Transverse colon (tissue), 4 donors: ENCODE data around the gene RNPEP. TPM values are rescaled to one million over a fixed set of nuclear protein-coding genes. Genes with fewer than 3 reads are reported as not detected.
"Not testable (repeated sequence)": the region's sequence is repeated elsewhere in the genome, so short reads cannot be mapped to it uniquely, and the experiment has no call there.

Source experiments
- DNase-seq: peaks from one replicate; pipeline ENCODE4 v3.0.0-alpha.2; 2019
- H3K27ac ChIP-seq, 4 donors: fragments of 200-600 bp; sonication (generic); 2 replicates each; pipeline ENCODE4 v1.5.1; 2016 to 2018; ENCODE audit warnings: inconsistent platforms in 4 of 4
- H3K27me3 ChIP-seq: fragments of 200-600 bp; sonication (generic); 2 replicates; pipeline ENCODE4 v1.5.1; 2017; ENCODE audit warnings: inconsistent platforms
- H3K36me3 ChIP-seq, 4 donors: fragments of 200-600 bp; sonication (generic); 2 replicates each; pipeline ENCODE4 v1.5.1; 2017 to 2019; ENCODE audit warnings: inconsistent platforms in 4 of 4
- H3K4me1 ChIP-seq, 4 donors: fragments of 200-600 bp; sonication (generic); 2 replicates each; pipeline ENCODE4 v1.5.1; 2017 to 2020; ENCODE audit warnings: inconsistent platforms in 4 of 4
- H3K4me3 ChIP-seq, 4 donors: fragments of 200-600 bp; sonication (generic); 1 replicate in 1 of 4; 2 replicates in 3 of 4; pipeline versions ENCODE4 v1.5.1 to v1.6.1; 2017 to 2019; ENCODE audit warnings: inconsistent platforms in 4 of 4
- H3K9me3 ChIP-seq, 2 donors: fragments of 200-600 bp; sonication (generic); 2 replicates each; pipeline ENCODE4 v1.5.1; 2017 to 2019; ENCODE audit warnings: inconsistent platforms in 2 of 2
- EP300 ChIP-seq: sonication (generic); formaldehyde crosslinking; IDR thresholded peaks from one replicate; pipeline ENCODE4 v1.6.1; 2017; ENCODE audit warnings: antibody characterized with exemption, low read depth
- POLR2A ChIP-seq: fragments of 450-650 bp; IDR thresholded peaks from one replicate; pipeline ENCODE4 v1.6.1; 2016; ENCODE audit warnings: antibody characterized with exemption, mild to moderate bottlenecking, moderate library complexity
- POLR2AphosphoS5 ChIP-seq, 3 donors: sonication (generic); formaldehyde crosslinking; IDR thresholded peaks; one replicate each; pipeline ENCODE4 v1.6.1; 2016; ENCODE audit warnings: antibody characterized with exemption in 3 of 3
- WGBS, 2 donors: methylation state at CpG; one replicate each; pipeline ENCODE4 v1.1.5; 2018; ENCODE audit warnings: low coverage in 1 of 2; 5-methylcytosine and 5-hydroxymethylcytosine counted together
- in situ Hi-C, 4 donors: fragments of 200-750 bp; cut with MboI; loops; one replicate each; pipeline versions ENCODE4 v1.15.0 to v1.15.1; 2017; ENCODE audit warnings: low sequenced_read_pairs in 3 of 4, low pct_ligation_motif_present in 1 of 4, low pct_unique_long_range_greater_than_20kb in 1 of 4
- intact Hi-C: fragments of 100-400 bp; cut with DNase I; formaldehyde crosslinking; loops from one replicate; pipeline ENCODE4 v1.15.1; 2023; ENCODE audit warnings: low total_unique reads
- total RNA-seq, 4 donors: library from RNA; depleted of rRNA; stranded (reverse); fragments of >200 nt; gene quantifications; one replicate each; pipeline ENCODE4 v1.1.0, GENCODE V29; 2016
- TF ChIP-seq, protein P1 (sequence below), 5 experiments: fragments of 200-600 bp in 3 of 5; fragments of 450-650 bp in 2 of 5; sonication (generic) in 3 of 5; IDR thresholded peaks; 1 replicate in 2 of 5; 2 replicates in 3 of 5; pipeline ENCODE4 v1.5.1; 2016 to 2017; ENCODE audit warnings: antibody characterized with exemption in 5 of 5, inconsistent platforms in 3 of 5, mild to moderate bottlenecking in 2 of 5, moderate library complexity in 1 of 5

The RNPEP gene
- total RNA-seq, 4 donors from 2014 or later = 118 to 285 (median 184) TPM

DNA sequence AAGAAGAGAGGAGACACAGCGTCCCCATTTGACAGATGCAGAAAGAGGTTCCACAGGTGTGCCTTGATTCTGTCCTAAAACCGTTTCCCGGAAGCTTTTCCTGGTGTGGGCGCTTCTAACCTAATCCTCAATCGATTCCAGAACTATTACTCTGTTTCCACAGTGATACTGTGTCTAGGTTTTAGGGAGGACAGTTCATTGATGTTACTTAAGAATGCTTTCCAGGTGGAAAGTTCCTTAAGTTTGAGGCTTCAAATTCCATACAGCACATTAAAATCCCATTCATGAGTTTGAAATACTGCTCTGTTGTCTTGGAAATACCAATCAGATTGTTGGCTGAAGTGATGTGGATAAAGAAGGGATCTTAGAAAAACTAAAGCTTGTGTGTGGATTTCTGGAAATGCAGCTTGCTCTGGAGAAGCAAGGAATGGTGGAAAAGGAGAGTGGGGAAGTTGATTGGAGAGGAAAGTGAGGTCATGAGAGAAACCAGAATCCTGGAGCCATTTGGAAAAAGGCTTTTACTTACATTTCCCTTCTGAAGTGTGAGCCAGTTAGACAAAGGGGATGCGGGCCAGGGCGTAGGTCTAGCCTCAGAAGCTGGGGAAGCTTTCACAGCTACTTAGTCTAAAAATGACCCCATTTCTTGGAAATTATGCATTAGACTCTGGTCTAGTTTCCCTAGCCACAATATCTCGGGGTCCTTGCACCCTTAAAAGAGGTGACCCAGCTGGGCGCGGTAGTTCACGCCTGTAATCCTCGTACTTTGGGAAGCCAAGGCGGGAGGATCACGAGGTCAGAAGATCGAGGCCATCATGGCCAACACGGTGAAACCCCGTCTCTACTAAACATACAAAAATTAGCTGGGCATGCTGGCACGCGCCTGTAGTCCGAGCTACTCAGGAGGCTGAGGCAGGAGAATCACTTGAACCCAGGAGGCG, 34.6 kb downstream of the RNPEP start:
- intact Hi-C loops (no loop called here), in situ Hi-C loops (loop anchor here in 3 of 4 donors (10.0 kb wide), 1 partner anchor 98 kb away; no protein-coding TSS in a partner anchor)
- no peak for DNase-seq
- Histone ChIP-seq H3K36me3 (peaks cover 0 to 21% (median 2%) of the 10 kb centered on the region in 4 donors), H3K4me3 (peak overlapping the region in 2 of 4 donors; percentile 53 to 72), H3K27ac (peak overlapping the region; percentile 91 to 94 (median 92)), H3K4me1 (peaks cover 0 to 27% (median 15%) of the 10 kb centered on the region in 4 donors), H3K27me3 (no peaks in the 10 kb centered on the region), H3K9me3 (no peaks in the 10 kb centered on the region)
- 57 to 62% methylated on average over 3 to 21 of the region's 21 CpGs for WGBS, 2 donors
- TF ChIP-seq, protein P1, sequence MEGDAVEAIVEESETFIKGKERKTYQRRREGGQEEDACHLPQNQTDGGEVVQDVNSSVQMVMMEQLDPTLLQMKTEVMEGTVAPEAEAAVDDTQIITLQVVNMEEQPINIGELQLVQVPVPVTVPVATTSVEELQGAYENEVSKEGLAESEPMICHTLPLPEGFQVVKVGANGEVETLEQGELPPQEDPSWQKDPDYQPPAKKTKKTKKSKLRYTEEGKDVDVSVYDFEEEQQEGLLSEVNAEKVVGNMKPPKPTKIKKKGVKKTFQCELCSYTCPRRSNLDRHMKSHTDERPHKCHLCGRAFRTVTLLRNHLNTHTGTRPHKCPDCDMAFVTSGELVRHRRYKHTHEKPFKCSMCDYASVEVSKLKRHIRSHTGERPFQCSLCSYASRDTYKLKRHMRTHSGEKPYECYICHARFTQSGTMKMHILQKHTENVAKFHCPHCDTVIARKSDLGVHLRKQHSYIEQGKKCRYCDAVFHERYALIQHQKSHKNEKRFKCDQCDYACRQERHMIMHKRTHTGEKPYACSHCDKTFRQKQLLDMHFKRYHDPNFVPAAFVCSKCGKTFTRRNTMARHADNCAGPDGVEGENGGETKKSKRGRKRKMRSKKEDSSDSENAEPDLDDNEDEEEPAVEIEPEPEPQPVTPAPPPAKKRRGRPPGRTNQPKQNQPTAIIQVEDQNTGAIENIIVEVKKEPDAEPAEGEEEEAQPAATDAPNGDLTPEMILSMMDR (IDR thresholded peaks at IDR 0.05) = no peak
- TF ChIP-seq POLR2AphosphoS5 (IDR thresholded peaks at IDR 0.05) (peak in 2 of 3 donors; percentile 58 to 85), POLR2A (peak; percentile 67), EP300 (no peak)

DNA sequence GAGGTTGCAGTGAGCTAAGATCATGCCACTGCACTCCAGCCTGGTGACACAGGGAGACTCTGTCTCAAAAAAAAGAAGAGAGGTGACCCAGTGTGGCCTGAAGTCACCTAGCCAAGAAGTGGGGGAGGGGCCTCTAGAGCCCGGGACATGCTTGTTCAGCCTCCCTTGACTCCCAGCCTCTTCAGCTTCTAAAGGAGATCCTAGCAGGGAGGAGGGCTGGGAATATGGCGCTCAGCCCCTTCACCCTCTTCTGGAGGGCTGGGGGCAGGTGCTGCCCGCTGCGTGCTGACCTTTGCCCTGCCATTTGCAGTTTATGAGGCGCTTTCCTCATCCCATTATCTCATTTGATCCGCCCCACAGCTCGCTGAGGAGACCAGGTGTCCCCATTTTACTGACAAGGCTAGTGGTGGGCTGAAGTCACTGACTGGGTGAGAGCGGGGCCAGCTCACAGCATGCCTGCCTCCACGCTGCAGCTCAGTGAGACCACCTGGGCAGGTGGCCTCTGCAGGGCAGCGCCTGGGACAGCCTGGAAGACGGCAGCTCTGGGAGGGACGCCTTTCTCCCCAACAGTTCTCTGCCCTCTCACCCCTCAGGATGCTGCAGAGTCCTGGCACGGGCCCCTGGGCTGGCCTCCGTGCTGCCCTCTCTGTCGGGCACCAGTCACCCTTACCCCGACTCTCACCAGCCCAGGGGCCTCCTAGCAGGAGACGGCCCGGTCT, 35.5 kb downstream of the RNPEP start:
- TF ChIP-seq, protein P1 (IDR thresholded peaks at IDR 0.05) = peak in 1 of 5 experiments; percentile 16
- TF ChIP-seq EP300 (peak; percentile 63), POLR2AphosphoS5 (IDR thresholded peaks at IDR 0.05) (peak; percentile 8 to 86 (median 44)), POLR2A (peak; percentile 33)
- H3K27ac ChIP-seq = peak overlapping the region; percentile 91 to 94 (median 92)
- intact Hi-C loops (no loop called here), in situ Hi-C loops (loop anchor here in 3 of 4 donors (10.0 kb wide), 1 partner anchor 97 kb away; no protein-coding TSS in a partner anchor)
- WGBS, 2 donors = 49% methylated on average over 13 of the region's 18 CpGs; no CpG with 5 or more reads in 1 of the 2 donors
- peak; percentile 91 for DNase-seq
- no peaks in the 10 kb centered on the region for H3K9me3 ChIP-seq
- H3K4me3 ChIP-seq = no peak overlapping the region
- H3K36me3 ChIP-seq = peaks cover 0 to 14% (median 0%) of the 10 kb centered on the region in 4 donors
- no peaks in the 10 kb centered on the region for H3K27me3 ChIP-seq
- peaks cover 0 to 34% (median 21%) of the 10 kb centered on the region in 4 donors for H3K4me1 ChIP-seq

DNA sequence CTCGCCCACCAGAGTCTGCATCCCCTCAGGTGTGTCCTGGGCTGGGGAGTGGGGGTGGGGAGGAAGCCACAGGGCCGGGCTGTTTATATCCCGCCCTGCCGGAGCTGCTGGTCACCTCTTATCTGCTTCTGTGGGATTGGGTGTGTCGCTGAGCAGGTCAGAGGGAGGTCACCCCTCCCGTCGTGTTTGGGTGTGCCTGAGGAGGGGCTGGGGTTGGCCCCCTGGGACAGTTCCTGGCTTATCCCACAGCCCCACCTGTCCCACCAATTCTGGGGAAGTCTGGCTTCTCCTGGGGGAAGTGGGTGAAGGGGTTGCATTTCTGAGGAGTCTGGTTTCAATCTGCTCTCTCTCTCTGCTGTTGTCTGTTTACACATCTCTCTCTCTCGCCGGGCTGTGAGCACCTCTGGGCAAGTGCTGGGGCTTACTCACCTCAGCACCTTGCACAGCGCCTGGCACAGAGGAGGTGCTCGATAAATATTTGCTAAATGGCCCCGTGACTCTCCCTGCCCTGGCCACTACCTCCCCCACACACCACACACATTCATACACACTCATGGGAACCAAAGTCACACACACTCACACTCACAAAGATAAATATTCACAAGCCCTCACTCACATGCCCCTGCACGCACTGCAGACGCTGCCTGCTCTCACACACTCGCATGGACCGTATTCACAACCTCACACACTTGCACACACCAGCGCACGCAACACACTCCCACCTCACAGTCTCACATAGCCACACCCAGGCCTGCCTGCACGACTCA, 36.2 kb downstream of the RNPEP start:
- Histone ChIP-seq H3K27me3 (no peaks in the 10 kb centered on the region), H3K9me3 (no peaks in the 10 kb centered on the region), H3K27ac (peak overlapping the region; percentile 91 to 94 (median 92)), H3K4me3 (no peak overlapping the region), H3K4me1 (peaks cover 0 to 39% (median 24%) of the 10 kb centered on the region in 4 donors), H3K36me3 (peaks cover 0 to 14% (median 0%) of the 10 kb centered on the region in 4 donors)
- in situ Hi-C loops = loop anchor here in 3 of 4 donors (10.0 kb wide), 1 partner anchor 96 kb away; no protein-coding TSS in a partner anchor
- intact Hi-C loops = no loop called here
- TF ChIP-seq, protein P1 (IDR thresholded peaks at IDR 0.05) = no peak
- TF ChIP-seq POLR2A = peak; percentile 52
- peak in 2 of 3 donors; percentile 64 to 83 for TF ChIP-seq POLR2AphosphoS5 (IDR thresholded peaks at IDR 0.05)
- peak; percentile 84 for TF ChIP-seq EP300
- DNase-seq = peak; percentile 87
- 40 to 50% methylated on average over 2 to 19 of the region's 19 CpGs for WGBS, 2 donors

DNA sequence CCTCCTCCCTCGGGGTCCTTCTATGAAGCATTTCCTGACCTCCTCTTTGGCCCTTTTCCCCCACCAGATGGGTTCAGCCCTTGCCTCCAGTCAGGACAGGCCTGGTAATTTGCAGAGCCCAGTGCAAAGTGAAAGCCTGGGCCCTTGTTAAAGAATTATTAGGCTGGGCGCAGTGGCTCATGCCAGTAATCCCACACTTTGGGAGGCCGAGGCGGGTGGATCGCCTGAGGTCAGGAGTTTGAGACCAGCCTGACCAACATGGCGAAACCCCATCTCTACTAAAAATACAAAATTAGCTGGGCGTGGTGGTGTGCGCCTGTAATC, 36.7 kb downstream of the RNPEP start:
- H3K36me3 ChIP-seq = peaks cover 0 to 14% (median 0%) of the 10 kb centered on the region in 4 donors
- H3K9me3 ChIP-seq, DNase-seq, H3K4me3 ChIP-seq, H3K27me3 ChIP-seq, intact Hi-C loops: not testable (repeated sequence)
- peaks cover 0 to 41% (median 26%) of the 10 kb centered on the region in 4 donors for H3K4me1 ChIP-seq
- in situ Hi-C loops = loop anchor here in 3 of 4 donors (10.0 kb wide), 1 partner anchor 96 kb away; no protein-coding TSS in a partner anchor
- 71% methylated on average over 8 of the region's 8 CpGs; no CpG with 5 or more reads in 1 of the 2 donors for WGBS, 2 donors
- peak overlapping the region; percentile 91 to 94 (median 92) for H3K27ac ChIP-seq
